ENCODE measurements around the gene KANSL1L.

Gene KANSL1L

GRCh38 chr2:210203147-210203546, 31.9 kb upstream of the KANSL1L start:
- TF ChIP-seq TCF12 (IDR thresholded peaks at IDR 0.05; ENCODE audit: low read depth) (no peak), ZBTB7A (IDR thresholded peaks at IDR 0.05; ENCODE audit: low read depth) (no peak), USF1 (IDR thresholded peaks at IDR 0.05) (no peak), MAX (IDR thresholded peaks at IDR 0.05) (no peak), TEAD4 (IDR thresholded peaks at IDR 0.05) (no peak), YY1 (IDR thresholded peaks at IDR 0.05; ENCODE audit: low read depth) (no peak), FOXM1 (IDR thresholded peaks at IDR 0.05; ENCODE audit: borderline replicate concordance, low read depth) (no peak), CREB1 (IDR thresholded peaks at IDR 0.05; ENCODE audit: low read depth) (no peak), NFIC (IDR thresholded peaks at IDR 0.05) (no peak), CEBPB (IDR thresholded peaks at IDR 0.05) (no peak), EP300 (IDR thresholded peaks at IDR 0.05; ENCODE audit: borderline replicate concordance) (no peak), TAF1 (IDR thresholded peaks at IDR 0.05; ENCODE audit: low read depth) (no peak), EGR1 (IDR thresholded peaks at IDR 0.05) (no peak)
- TF ChIP-seq, protein P1, sequence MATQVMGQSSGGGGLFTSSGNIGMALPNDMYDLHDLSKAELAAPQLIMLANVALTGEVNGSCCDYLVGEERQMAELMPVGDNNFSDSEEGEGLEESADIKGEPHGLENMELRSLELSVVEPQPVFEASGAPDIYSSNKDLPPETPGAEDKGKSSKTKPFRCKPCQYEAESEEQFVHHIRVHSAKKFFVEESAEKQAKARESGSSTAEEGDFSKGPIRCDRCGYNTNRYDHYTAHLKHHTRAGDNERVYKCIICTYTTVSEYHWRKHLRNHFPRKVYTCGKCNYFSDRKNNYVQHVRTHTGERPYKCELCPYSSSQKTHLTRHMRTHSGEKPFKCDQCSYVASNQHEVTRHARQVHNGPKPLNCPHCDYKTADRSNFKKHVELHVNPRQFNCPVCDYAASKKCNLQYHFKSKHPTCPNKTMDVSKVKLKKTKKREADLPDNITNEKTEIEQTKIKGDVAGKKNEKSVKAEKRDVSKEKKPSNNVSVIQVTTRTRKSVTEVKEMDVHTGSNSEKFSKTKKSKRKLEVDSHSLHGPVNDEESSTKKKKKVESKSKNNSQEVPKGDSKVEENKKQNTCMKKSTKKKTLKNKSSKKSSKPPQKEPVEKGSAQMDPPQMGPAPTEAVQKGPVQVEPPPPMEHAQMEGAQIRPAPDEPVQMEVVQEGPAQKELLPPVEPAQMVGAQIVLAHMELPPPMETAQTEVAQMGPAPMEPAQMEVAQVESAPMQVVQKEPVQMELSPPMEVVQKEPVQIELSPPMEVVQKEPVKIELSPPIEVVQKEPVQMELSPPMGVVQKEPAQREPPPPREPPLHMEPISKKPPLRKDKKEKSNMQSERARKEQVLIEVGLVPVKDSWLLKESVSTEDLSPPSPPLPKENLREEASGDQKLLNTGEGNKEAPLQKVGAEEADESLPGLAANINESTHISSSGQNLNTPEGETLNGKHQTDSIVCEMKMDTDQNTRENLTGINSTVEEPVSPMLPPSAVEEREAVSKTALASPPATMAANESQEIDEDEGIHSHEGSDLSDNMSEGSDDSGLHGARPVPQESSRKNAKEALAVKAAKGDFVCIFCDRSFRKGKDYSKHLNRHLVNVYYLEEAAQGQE (IDR thresholded peaks at IDR 0.05; ENCODE audit: low read depth), result no peak

GRCh38 chr2:210199854-210200253, 28.6 kb upstream of the KANSL1L start:
- no peak for TF ChIP-seq YY1 (IDR thresholded peaks at IDR 0.05; ENCODE audit: low read depth)
- no peak for TF ChIP-seq TEAD4 (IDR thresholded peaks at IDR 0.05)
- no peak for TF ChIP-seq USF1 (IDR thresholded peaks at IDR 0.05)
- TF ChIP-seq CEBPB (IDR thresholded peaks at IDR 0.05), result no peak
- no peak for TF ChIP-seq EP300 (IDR thresholded peaks at IDR 0.05; ENCODE audit: borderline replicate concordance)
- TF ChIP-seq ZBTB7A (IDR thresholded peaks at IDR 0.05; ENCODE audit: low read depth), result no peak
- TF ChIP-seq CREB1 (IDR thresholded peaks at IDR 0.05; ENCODE audit: low read depth), result no peak
- no peak for TF ChIP-seq MAX (IDR thresholded peaks at IDR 0.05)
- TF ChIP-seq, protein P1 (IDR thresholded peaks at IDR 0.05; ENCODE audit: low read depth), result no peak

GRCh38 chr2:210199186-210199765, 28.1 kb upstream of the KANSL1L start:
- TF ChIP-seq EP300 (IDR thresholded peaks at IDR 0.05; ENCODE audit: borderline replicate concordance) (no peak), RAD21 (IDR thresholded peaks at IDR 0.05; ENCODE audit: low read depth) (peak; percentile 72)

DNA sequence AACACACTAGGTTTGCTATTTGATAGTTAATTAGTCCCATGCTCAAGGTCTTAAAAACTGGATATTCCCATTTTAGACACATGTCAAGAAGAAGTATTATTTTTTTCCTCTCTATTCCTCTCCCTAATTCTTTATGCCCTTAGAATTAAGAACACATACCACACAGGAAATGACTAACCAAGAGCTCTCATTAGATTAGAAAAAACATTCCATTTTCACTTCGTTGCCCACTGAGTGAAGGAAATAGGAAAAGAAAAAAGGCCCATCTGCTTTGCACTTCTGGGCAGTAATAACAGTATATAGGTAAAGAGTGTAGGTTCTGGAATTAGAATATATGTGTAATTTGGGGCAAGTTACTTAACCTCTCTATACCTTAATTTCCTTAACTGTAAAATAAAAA, 27.1 kb upstream of the KANSL1L start:
- TF ChIP-seq TEAD4 (IDR thresholded peaks at IDR 0.05), result no peak

DNA sequence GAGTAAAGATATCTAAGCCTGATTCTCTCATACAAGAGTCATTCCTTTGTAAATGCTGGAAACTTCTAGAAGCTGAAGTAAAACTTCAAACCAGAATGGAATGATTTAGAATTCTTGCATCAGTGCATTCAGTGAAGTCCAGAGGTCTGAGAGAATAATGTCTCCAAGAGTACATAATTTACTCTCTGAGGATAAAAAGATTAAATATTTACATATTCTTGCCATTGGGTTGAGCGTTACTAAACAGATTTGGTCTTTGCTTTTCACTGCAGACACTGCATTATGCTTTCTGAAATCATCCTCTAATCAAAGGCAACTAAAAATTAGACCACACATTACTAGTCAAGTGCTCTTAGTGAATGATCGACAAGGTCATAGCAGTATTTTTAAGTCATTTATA, 26.5 kb upstream of the KANSL1L start:
- no peak for TF ChIP-seq TAF1 (IDR thresholded peaks at IDR 0.05; ENCODE audit: low read depth)

DNA sequence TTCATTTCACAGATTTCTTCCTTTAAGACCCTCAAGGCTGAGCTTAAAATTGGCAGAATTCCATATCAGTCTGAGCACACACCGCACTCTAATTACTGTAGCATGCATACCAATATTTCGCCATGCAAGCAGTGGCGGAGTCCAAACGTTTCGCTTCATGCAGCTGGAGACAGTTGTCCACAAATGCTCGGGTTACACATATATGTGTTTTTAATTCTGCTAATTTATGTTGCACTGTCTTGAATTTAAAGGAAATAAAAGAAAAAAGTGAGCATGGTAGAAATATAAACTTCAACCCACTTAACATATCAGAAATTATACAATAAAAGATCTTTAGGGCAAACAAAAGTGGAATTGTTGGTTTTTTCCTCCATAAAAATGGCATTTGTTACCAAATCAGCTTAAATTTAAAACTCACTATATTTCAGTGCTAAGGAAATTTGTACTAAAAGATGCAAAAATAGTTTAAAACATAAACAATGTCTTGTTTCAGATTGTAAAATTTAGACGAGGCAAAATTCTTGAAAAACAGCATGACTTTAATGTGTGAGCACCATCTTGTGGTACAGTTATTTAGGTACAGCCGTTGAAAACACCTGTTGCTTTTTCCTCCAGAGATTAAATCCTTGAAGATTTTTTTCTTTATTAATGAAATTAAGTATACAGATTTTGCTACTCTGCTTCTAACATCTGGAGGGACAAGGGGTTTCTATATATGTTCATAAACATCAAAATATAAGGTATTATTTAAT, 24.1 kb upstream of the KANSL1L start:
- TF ChIP-seq TAF1 (IDR thresholded peaks at IDR 0.05; ENCODE audit: low read depth) (no peak), FOXM1 (IDR thresholded peaks at IDR 0.05; ENCODE audit: borderline replicate concordance, low read depth) (no peak), RAD21 (IDR thresholded peaks at IDR 0.05; ENCODE audit: low read depth) (peak; percentile 83), USF1 (IDR thresholded peaks at IDR 0.05) (no peak), ZBTB7A (IDR thresholded peaks at IDR 0.05; ENCODE audit: low read depth) (no peak), CREB1 (IDR thresholded peaks at IDR 0.05; ENCODE audit: low read depth) (no peak), TCF12 (IDR thresholded peaks at IDR 0.05; ENCODE audit: low read depth) (no peak), EGR1 (IDR thresholded peaks at IDR 0.05) (no peak), MAX (IDR thresholded peaks at IDR 0.05) (no peak)
